Measurements from ENCODE around the gene CAB39.
"Not testable (repeated sequence)": the region's sequence is repeated elsewhere in the genome, so short reads cannot be mapped to it uniquely, and the experiment has no call there.

CAB39 gene

GRCh38 chr2:230684270-230685168, 28.1 kb upstream of the CAB39 start:
- no peak for DNase-seq

DNA sequence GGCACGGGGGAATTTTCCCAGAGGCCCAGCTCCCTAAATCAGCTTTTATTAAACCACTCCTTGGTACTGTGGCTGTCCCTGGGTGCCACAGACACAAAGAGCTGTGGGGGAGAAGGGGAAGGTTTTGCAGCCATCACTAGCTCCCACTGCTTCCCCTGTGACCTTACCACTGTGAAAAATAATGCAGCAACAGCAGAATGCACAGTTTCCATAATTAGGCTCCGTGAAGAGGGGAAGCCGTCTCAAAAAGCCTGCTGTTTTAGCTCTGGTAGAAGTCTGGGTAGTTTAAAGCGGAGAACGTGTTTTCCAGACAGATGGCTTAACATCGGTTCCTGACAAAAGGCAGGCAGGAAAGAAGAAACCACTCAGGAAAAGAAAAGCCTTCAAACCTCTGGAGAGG, 27.5 kb upstream of the CAB39 start:
- no peak for DNase-seq

DNA sequence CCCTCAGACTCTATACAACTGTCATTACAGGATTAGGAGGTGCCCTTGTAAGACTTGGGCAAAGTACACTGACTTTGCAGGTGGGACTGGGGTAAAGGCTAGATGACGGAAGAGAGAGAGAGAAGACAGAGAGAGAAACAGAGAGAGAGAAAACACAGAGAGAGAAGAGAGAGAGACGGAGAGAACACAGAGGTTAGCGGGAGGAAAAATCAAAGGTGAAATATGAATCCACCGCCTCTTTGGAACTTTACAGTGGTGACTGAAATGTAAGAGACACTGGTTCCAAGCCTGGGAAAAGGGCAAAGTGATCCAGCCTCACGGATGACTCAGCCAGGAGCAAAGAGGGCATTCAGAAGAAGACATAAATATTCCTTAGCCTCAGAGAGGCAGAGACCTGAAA, 25.1 kb upstream of the CAB39 start:
- DNase-seq = no peak

GRCh38 chr2:230688490-230688889, 24.2 kb upstream of the CAB39 start:
- DNase-seq = no peak

DNA sequence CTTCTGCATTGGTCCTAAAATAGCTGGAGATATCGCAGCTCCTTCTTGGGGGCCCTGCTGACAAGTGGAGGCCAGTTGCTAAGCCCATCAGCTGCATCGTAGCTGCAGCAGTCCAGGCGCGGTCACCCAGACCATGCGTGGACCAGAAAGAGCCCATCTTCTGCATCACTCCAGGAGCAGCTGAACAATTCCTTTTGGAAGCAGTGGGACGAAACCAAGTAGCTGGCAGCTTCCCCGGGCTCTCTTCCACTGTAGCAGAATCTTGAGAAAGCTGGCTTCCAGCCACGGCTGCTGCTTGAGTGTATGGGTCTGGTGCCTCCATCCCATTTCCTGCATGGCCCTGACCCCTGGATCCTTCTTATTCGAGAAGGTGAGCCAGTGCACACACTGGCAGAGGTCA, 22.2 kb upstream of the CAB39 start:
- no peak for DNase-seq

DNA sequence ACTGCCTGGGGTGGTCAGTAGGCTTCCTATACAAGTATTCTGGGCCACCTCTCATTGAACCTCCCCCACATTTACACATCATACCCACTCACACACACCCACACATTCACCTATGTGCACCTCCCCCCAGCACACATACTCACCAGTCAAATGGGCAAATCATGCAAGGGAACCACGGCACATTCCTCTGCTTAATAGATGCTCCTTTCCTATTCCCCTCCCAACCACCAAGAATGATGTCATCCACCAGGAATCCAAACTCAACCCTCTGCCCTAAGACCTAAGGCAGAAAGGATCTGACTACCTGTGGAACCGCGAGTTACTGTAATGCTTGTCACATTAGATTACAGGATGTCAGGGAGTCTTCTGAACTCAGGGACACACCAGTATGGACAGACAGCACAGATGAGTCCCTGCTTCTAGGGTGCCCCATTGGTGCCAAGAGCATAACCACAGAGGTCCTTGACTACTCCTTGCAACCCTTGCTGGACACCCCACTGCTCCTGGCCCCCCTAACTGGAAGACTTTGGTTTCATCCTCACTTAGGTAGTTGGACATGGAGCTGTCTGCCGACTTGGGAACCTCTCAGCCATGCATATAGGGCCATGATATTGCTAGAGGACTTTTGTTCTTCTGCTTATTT, 21.5 kb upstream of the CAB39 start:
- DNase-seq = no peak

GRCh38 chr2:230692760-230693159, 19.9 kb upstream of the CAB39 start:
- DNase-seq = no peak

DNA sequence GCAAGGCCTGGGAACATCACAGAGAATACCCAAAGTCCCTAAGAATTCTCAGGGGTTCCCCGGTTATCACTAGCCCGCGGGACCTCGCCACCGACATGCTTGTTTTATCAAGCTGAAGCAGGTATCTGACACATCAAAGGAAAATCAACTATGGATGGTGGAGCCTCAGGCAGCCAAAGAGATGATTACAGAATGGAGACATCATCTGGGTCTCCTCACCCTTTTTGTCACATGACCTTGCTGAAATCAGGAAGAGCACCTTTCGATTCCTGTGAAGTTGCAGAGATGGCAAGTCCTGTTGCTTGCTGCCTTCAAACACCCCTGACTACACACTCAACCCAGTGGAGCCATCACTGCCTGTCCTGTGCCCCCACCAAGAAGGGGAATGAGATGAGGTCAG, 19.2 kb upstream of the CAB39 start:
- DNase-seq = no peak

DNA sequence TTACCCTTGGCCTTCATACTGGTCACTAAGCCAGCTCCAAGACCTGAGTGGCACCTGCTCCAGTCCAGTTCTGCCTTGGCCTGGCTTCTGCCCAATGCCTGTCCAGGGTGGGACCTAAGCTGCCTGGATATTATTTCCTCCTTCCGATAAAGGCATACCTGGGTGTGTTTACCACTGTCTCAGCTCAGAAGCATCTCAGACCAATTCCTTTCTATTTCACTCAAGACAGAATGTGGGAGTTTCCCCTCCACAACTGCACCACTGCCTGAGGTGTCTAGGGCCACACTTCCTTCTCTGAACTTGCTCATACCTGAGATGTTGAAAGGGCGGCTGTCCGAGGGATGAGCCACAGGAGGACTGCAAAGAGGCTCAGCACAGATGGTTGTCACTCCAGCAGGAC, 18.4 kb upstream of the CAB39 start:
- no peak for DNase-seq

- no peak for DNase-seq
These were observed 17.1 kb upstream of the CAB39 start for GRCh38 chr2:230695551-230695950.

DNA sequence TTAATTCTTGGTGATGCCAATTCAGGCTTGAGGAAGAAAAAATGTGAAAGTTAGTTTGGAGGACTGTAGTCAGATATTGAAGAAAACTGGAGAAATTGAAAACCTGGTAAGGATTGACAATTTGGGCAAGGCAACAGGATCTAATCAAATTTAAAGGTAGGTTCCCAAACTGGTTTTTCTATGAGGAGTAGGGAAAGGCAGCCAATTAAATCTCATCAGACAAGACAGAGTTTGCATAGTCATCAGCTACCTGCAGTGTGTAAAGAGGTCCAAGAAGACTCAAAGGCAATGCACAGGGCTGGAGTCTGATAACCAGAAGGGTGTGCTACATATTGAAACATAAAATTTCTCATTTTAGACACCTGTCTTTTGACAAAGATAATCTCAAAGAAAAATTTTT, 16.0 kb upstream of the CAB39 start:
- no peak for DNase-seq

DNA sequence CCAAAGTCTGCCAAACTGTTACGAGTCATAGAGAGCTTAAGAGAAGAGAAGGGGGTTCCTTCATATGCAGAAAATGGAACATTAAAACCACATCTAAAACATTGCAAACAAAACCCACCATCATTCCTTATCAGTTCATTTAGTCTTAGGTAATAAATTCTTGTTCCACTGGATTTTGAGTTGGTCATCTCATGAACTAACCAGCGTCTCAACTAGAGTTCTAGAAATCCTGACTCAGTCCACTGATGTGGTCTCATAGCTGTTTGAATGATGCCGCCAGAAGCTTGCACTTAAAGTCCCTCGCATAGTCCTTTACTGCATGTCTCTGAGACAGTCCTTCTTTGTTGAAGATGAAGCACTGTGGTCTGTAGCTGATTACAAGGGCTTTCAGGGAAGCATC, 15.0 kb upstream of the CAB39 start:
- DNase-seq = no peak

GRCh38 chr2:230698753-230699152, 13.9 kb upstream of the CAB39 start:
- DNase-seq = not testable (repeated sequence)

DNA sequence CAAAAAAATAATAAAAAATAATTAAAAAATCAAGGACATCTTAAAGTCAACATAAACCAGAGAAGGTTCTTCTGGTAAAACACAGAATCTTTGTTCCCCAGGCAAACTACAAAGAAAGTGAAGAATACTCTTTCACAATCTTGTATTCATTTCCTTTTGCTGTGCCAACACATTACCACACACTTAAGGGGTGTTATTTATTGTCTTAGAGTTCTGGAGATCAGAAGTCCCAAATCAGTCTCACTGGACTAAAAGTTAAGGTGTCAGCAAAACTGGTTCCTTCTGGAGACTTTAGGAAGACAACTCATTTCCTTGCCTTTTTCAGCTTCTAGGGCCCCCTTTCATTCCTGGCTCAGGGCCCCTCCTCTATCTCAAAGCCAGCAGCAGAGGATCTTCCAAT, 12.2 kb upstream of the CAB39 start:
- no peak for DNase-seq

- DNase-seq = no peak
These were observed 11.3 kb upstream of the CAB39 start for GRCh38 chr2:230701308-230701707.

DNA sequence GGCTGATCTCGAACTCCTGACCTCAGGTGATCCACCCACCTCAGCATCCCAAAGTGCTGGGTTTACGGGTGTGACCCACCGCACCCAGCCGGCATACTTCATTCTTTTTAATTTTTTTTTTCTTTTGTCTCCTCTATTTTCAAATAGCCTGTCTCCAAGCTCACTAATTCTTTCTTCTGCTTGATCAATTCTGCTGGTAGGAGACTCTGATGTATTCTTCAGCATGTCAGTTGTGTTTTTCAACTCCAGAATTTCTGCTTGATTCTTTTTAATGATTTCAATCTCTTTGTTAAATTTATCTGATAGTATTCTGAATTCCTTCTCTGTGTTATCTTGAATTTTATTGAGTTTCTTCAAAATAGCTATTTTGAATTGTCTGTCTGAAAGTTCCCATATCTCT, 10.2 kb upstream of the CAB39 start:
- DNase-seq = not testable (repeated sequence)

- no peak for DNase-seq
These were observed 9.1 kb upstream of the CAB39 start for GRCh38 chr2:230703514-230703913.

DNA sequence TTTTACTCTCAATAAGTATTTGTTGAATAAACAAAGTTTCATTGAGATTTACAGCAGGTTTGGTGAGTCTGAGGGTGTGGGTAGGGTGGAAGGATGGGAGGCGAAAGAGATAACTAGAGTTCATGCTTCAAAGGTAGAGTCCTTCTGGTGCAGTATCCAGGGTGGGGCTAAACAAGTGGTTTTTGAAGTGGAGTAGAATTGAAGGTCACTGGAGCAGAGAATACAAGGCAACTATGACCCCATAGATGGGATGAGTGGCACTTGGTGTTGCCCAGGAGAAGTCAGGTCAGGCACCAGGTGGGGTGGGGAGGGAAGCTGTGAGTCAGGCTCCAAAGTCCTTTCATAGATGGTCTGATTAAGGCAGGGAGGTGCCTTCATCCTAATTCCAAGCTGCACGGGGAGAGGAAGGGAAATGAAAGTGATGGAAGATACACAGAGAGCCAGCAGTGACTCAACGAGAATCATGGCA, 6.6 kb upstream of the CAB39 start:
- DNase-seq = no peak

DNA sequence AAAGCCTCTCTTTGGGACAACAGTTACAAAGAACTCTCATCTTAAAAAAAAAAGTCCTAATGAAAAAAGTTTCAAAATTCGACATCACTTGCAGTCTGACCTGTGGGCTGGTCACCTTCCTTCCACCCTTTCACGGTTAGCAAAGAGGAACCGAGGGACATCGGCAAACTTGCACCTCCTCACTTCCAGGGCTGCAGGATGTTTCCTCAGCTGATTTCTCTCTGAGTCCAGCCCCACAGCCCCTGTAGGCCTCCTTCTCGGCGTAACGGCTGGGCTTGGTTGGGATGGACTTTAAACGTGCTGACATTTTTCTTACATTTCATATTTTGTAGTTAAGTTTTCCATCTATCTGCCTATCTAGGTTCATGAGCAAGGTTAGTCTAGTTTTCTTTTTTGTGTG, 5.7 kb upstream of the CAB39 start:
- no peak for DNase-seq

- no peak for DNase-seq
These were observed 4.4 kb upstream of the CAB39 start for GRCh38 chr2:230708204-230708603.

GRCh38 chr2:230711224-230711623, 1.4 kb upstream of the CAB39 start:
- DNase-seq = no peak

DNA sequence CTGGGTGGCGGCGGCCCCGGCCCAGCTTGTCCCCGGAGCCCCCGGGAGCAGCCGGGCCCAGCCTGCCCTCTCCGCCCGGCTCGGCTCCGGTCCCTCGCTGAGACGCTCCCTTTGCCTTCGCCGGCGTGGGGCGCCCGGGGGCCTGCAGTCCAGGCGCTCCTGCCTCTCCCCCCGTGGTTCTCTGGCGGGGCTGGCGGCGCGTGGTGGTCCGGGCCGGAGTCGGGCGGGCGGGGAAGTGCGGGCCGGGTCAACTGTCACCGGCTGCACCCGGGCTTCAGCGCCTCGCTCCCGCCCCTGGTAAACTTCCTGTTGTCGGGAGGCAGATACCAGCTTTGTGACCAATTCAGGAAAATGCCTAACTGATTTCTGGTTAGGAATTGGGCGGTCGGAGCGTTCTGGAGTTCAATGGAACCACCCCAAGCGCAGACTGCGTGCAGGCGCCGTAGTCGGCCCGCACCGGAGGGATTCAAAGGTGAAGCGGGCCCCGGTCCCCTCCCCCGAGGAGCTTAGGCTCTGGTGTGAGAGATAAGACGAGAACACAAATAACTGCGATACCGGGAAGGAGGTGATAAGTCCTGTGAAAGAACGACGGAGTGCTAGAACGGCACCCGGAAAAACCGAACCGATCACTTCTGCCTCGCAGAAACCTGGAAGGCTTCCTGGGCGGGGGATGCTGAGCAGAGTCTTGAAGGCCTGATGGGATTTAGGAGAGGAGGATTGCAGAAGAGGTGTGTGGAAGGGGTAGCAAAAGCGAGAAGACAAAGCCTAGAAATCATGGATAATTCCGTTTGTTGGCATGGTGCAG, 891 bp downstream of the CAB39 start:
- peak; percentile 16 for DNase-seq

DNA sequence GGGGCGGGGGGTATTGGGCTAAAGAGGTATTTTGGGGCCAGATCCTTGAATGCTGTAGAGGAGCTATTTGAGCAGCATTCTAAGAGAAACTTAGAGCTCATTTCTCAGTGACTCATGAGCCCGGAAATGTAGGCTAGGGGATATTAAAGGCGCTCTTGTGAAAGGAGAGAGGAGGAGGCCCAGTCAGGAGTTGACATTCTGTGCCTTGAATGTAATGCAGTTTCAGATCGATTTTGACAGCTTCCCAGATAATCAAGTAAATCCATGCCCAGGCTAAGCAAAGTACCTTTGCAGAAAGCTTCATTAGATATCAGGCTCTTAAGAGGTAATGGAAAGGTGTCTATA, 1.5 kb downstream of the CAB39 start:
- peak; percentile 35 for DNase-seq

- DNase-seq = no peak
These were observed 2.6 kb downstream of the CAB39 start for GRCh38 chr2:230715201-230715600.

Measured in activated gamma-delta T cell treated with Interleukin-2 at 50 U/mL for 16 hours (primary cell).